ENCODE data around the gene A4GALT. TPM values are rescaled to one million over a fixed set of nuclear protein-coding genes. Genes with fewer than 3 reads are reported as not detected.

Gene A4GALT
- total and polyA plus RNA-seq, 10 of the 15 experiments (the other 5 are each of a cell fraction or from before 2014, with no cell fraction given), result 0.04 to 3.9 (median 2.3) TPM; not detected in 1

- Histone ChIP-seq H3K4me1 (ENCODE audit: control insufficient read depth, insufficient read depth, low read length) (peaks cover 5% of the 10 kb centered on the region), H3K27me3 (replicated peaks in 1 of 2; ENCODE audit: control insufficient read depth in 2 of 2, insufficient read depth in 2 of 2, low read length in 1 of 2) (no peaks in the 10 kb centered on the region), H4K20me1 (ENCODE audit: control insufficient read depth, insufficient read depth) (no peaks in the 10 kb centered on the region), H3K36me3 (ENCODE audit: control insufficient read depth in 2 of 2, insufficient read depth in 2 of 2, low read length in 1 of 2) (no peaks in the 10 kb centered on the region), H3K9me3 (replicated peaks; ENCODE audit: control insufficient read depth, insufficient read depth, low read length) (no peaks in the 10 kb centered on the region), H2AFZ (ENCODE audit: control insufficient read depth, low read depth, low read length) (no peak overlapping the region), H3K4me2 (ENCODE audit: control insufficient read depth, insufficient read depth) (no peak overlapping the region), H3K79me2 (ENCODE audit: control insufficient read depth, insufficient read depth, low read length) (no peaks in the 10 kb centered on the region), H3K9ac (ENCODE audit: control insufficient read depth, insufficient read depth, low read length) (no peak overlapping the region), H3K4me3 (no peak overlapping the region), H3K27ac (ENCODE audit: control insufficient read depth, insufficient read depth) (no peak overlapping the region)
- intact Hi-C loops (cut with micrococcal nuclease; ENCODE audit: unreplicated experiment), result no loop called here
- POLR2A ChIA-PET, result interaction anchor here (0.6 to 1.5 kb wide), 4 partner anchors 9 to 130 kb away, joined by 4 to 9 read pairs (median 5); no protein-coding TSS in a partner anchor
- no peak for ATAC-seq
- no peak for TF ChIP-seq NFIC (IDR thresholded peaks at IDR 0.05; ENCODE audit: low read depth, low read length)
- TF ChIP-seq FOXK2 (IDR thresholded peaks at IDR 0.05), result no peak
- no peak for TF ChIP-seq CHD1 (IDR thresholded peaks at IDR 0.05; ENCODE audit: low read depth, low read length)
- TF ChIP-seq MEF2B (IDR thresholded peaks at IDR 0.05; ENCODE audit: partially characterized antibody, poor library complexity, severe bottlenecking), result no peak
- TF ChIP-seq ETV6 (conservative IDR thresholded peaks at IDR 0.05 in 1 of 2, IDR thresholded peaks at IDR 0.05 in 1 of 2; ENCODE audit: borderline replicate concordance in 1 of 2, low read depth in 1 of 2), result no peak
- no peak for TF ChIP-seq EED (IDR thresholded peaks at IDR 0.05; ENCODE audit: low read depth)
- no peak for TF ChIP-seq MXI1 (IDR thresholded peaks at IDR 0.05; ENCODE audit: low read depth, low read length)
- TF ChIP-seq POLR2A (IDR thresholded peaks at IDR 0.05; ENCODE audit: low read depth, low read length), result no peak
- no peak for TF ChIP-seq ATF3 (IDR thresholded peaks at IDR 0.05; ENCODE audit: borderline replicate concordance, extremely low read depth, low read depth, low read length)
- TF ChIP-seq NFXL1 (IDR thresholded peaks at IDR 0.05; ENCODE audit: borderline replicate concordance), result no peak
- TF ChIP-seq SPI1 (IDR thresholded peaks at IDR 0.05; ENCODE audit: borderline replicate concordance, insufficient read depth, low read depth, low read length), result no peak
- TF ChIP-seq TBL1XR1 (IDR thresholded peaks at IDR 0.05; ENCODE audit: low read depth, low read length), result no peak
- no peak for TF ChIP-seq JUNB (IDR thresholded peaks at IDR 0.05)
- TF ChIP-seq CBX3 (IDR thresholded peaks at IDR 0.05; ENCODE audit: borderline replicate concordance, low read depth), result no peak
- TF ChIP-seq SMAD5 (IDR thresholded peaks at IDR 0.05; ENCODE audit: low read depth), result no peak
- TF ChIP-seq SKIL (IDR thresholded peaks at IDR 0.05; ENCODE audit: low read depth, poor library complexity, severe bottlenecking), result no peak
- TF ChIP-seq SREBF2 (IDR thresholded peaks at IDR 0.05; ENCODE audit: low read length), result no peak
- no peak for TF ChIP-seq ZBTB33 (IDR thresholded peaks at IDR 0.05)
- TF ChIP-seq ZBED1 (IDR thresholded peaks at IDR 0.05; ENCODE audit: borderline replicate concordance), result no peak
- no peak for TF ChIP-seq E2F4 (IDR thresholded peaks at IDR 0.05; ENCODE audit: low read depth, low read length)
- WGBS (ENCODE audit: insufficient coverage, insufficient replicate concordance, low lambda C conversion rate, missing lambda C conversion rate), result 81% methylated on average over 6 of the region's 6 CpGs
- no peak for DNase-seq (ENCODE audit: low read depth, low spot score)
- no TSS peak for BruUV-seq (replicated peaks)
- CTCF ChIA-PET, result interaction anchor here (0.7 to 1.5 kb wide), 2 partner anchors 63 to 141 kb away, joined by 3 to 4 read pairs; no protein-coding TSS in a partner anchor
- in situ Hi-C loops (cut with MboI), result no loop called here
- SMC1A ChIA-PET (ENCODE audit: uncharacterized antibody, unreplicated experiment), result interaction anchor here (1.3 to 2.5 kb wide), 2 partner anchors 10 to 26 kb away, joined by 3 to 18 read pairs; no protein-coding TSS in a partner anchor
- no peak for FAIRE-seq
- RAD21 ChIA-PET (ENCODE audit: unreplicated experiment), result interaction anchor here (1.1 kb wide), 1 partner anchor 66 kb away, joined by 5 read pairs; no protein-coding TSS in a partner anchor
Observed at GRCh38 chr22:42726811-42727210, 6.1 kb upstream of the A4GALT start.
